ENCODE results near the gene ITPKC. TPM values are rescaled to one million over a fixed set of nuclear protein-coding genes. Genes with fewer than 3 reads are reported as not detected.
"Not testable (repeated sequence)": the region's sequence is repeated elsewhere in the genome, so short reads cannot be mapped to it uniquely, and the experiment has no call there.

ITPKC gene
- total RNA-seq, 1 experiment from 2014 or later = 4.6 TPM

GRCh38 chr19:40750058-40750873 lies 33.4 kb downstream of the ITPKC start, which contains the start of gene ACTMAP:
Gene ACTMAP (minus strand): TSS chr19:40750477. CDS start chr19:40749803, 674 bp downstream.
- peak; percentile 100 for DNase-seq (ENCODE audit: low read depth, low spot score)
- in situ Hi-C loops (cut with HindIII; ENCODE audit: low pct_unique_long_range_greater_than_20kb, low sequenced_read_pairs) = no loop called here

GRCh38 chr19:40750874-40751537 lies 34.1 kb downstream of the ITPKC start, which contains the start of gene SNRPA:
Gene SNRPA (plus strand): TSS chr19:40751203. CDS start chr19:40751409, 206 bp downstream.
- in situ Hi-C loops (cut with HindIII; ENCODE audit: low pct_unique_long_range_greater_than_20kb, low sequenced_read_pairs) = no loop called here
- DNase-seq (ENCODE audit: low read depth, low spot score) = peak; percentile 98

GRCh38 chr19:40752257-40752781 lies 35.4 kb downstream of the ITPKC start:
- no peak for DNase-seq (ENCODE audit: low read depth, low spot score)
- in situ Hi-C loops (cut with HindIII; ENCODE audit: low pct_unique_long_range_greater_than_20kb, low sequenced_read_pairs) = no loop called here

- in situ Hi-C loops (cut with HindIII; ENCODE audit: low pct_unique_long_range_greater_than_20kb, low sequenced_read_pairs) = no loop called here
- no peak for DNase-seq (ENCODE audit: low read depth, low spot score)
Observed at GRCh38 chr19:40754611-40755247, 37.8 kb downstream of the ITPKC start.

- in situ Hi-C loops (cut with HindIII; ENCODE audit: low pct_unique_long_range_greater_than_20kb, low sequenced_read_pairs) = no loop called here
- no peak for DNase-seq (ENCODE audit: low read depth, low spot score)
Observed at GRCh38 chr19:40755248-40755624, 38.3 kb downstream of the ITPKC start.

GRCh38 chr19:40755791-40756190 lies 38.9 kb downstream of the ITPKC start:
- in situ Hi-C loops (cut with HindIII; ENCODE audit: low pct_unique_long_range_greater_than_20kb, low sequenced_read_pairs) = no loop called here
- no peak for DNase-seq (ENCODE audit: low read depth, low spot score)

- DNase-seq (ENCODE audit: low read depth, low spot score) = no peak
Observed at GRCh38 chr19:40756502-40757110, 39.7 kb downstream of the ITPKC start.

GRCh38 chr19:40758491-40758890 lies 41.6 kb downstream of the ITPKC start:
- DNase-seq (ENCODE audit: low read depth, low spot score) = no peak
- in situ Hi-C loops (cut with HindIII; ENCODE audit: low pct_unique_long_range_greater_than_20kb, low sequenced_read_pairs) = no loop called here

More at GRCh38 chr19:40756502-40757110, 39.7 kb downstream of the ITPKC start:
- in situ Hi-C loops (cut with HindIII; ENCODE audit: low pct_unique_long_range_greater_than_20kb, low sequenced_read_pairs) = no loop called here

- no peak for DNase-seq (ENCODE audit: low read depth, low spot score)
- in situ Hi-C loops (cut with HindIII; ENCODE audit: low pct_unique_long_range_greater_than_20kb, low sequenced_read_pairs) = no loop called here
Observed at GRCh38 chr19:40759352-40759751, 42.4 kb downstream of the ITPKC start.

- in situ Hi-C loops (cut with HindIII; ENCODE audit: low pct_unique_long_range_greater_than_20kb, low sequenced_read_pairs) = no loop called here
- no peak for DNase-seq (ENCODE audit: low read depth, low spot score)
Observed at GRCh38 chr19:40762754-40763470, 46.0 kb downstream of the ITPKC start.

- in situ Hi-C loops (cut with HindIII; ENCODE audit: low pct_unique_long_range_greater_than_20kb, low sequenced_read_pairs) = no loop called here
Observed at GRCh38 chr19:40763526-40763925, 46.6 kb downstream of the ITPKC start.

GRCh38 chr19:40763963-40764362 lies 47.1 kb downstream of the ITPKC start:
- in situ Hi-C loops (cut with HindIII; ENCODE audit: low pct_unique_long_range_greater_than_20kb, low sequenced_read_pairs) = no loop called here

More at GRCh38 chr19:40763526-40763925, 46.6 kb downstream of the ITPKC start:
- no peak for DNase-seq (ENCODE audit: low read depth, low spot score)

GRCh38 chr19:40766385-40766784 lies 49.5 kb downstream of the ITPKC start:
- DNase-seq (ENCODE audit: low read depth, low spot score); in situ Hi-C loops (cut with HindIII; ENCODE audit: low pct_unique_long_range_greater_than_20kb, low sequenced_read_pairs): not testable (repeated sequence)

More at GRCh38 chr19:40763963-40764362, 47.1 kb downstream of the ITPKC start:
- no peak for DNase-seq (ENCODE audit: low read depth, low spot score)

- in situ Hi-C loops (cut with HindIII; ENCODE audit: low pct_unique_long_range_greater_than_20kb, low sequenced_read_pairs) = no loop called here
- DNase-seq (ENCODE audit: low read depth, low spot score) = no peak
Observed at GRCh38 chr19:40768869-40769268, 52.0 kb downstream of the ITPKC start.

- DNase-seq (ENCODE audit: low read depth, low spot score) = peak; percentile 54
- in situ Hi-C loops (cut with HindIII; ENCODE audit: low pct_unique_long_range_greater_than_20kb, low sequenced_read_pairs) = not testable (repeated sequence)
Observed at GRCh38 chr19:40771101-40771862, 54.4 kb downstream of the ITPKC start.

- in situ Hi-C loops (cut with HindIII; ENCODE audit: low pct_unique_long_range_greater_than_20kb, low sequenced_read_pairs) = no loop called here
- DNase-seq (ENCODE audit: low read depth, low spot score) = peak; percentile 91
Observed at GRCh38 chr19:40774916-40775631, 58.2 kb downstream of the ITPKC start, which contains the start of gene MIA. Gene MIA (plus strand): TSS chr19:40775521. CDS start chr19:40775543, 22 bp downstream.
